Retinal pigment epithelial cell (primary cell): ENCODE measurements around the gene TMEM163.

Experiments used
- DNase-seq: peaks from one replicate; pipeline ENCODE4 v3.0.0-alpha.2; 2010; ENCODE audit warnings: low read depth
- H3K4me3 ChIP-seq: 2 replicates; pipeline ENCODE4 v1.5.1; 2011; ENCODE audit warnings: mild to moderate bottlenecking, low read length, control low read depth, moderate library complexity
- CTCF ChIP-seq: conservative IDR thresholded peaks from 2 replicates; pipeline ENCODE4 v1.5.1; 2011; ENCODE audit warnings: low read depth, low read length, control low read depth, inconsistent platforms

TMEM163 gene

DNA sequence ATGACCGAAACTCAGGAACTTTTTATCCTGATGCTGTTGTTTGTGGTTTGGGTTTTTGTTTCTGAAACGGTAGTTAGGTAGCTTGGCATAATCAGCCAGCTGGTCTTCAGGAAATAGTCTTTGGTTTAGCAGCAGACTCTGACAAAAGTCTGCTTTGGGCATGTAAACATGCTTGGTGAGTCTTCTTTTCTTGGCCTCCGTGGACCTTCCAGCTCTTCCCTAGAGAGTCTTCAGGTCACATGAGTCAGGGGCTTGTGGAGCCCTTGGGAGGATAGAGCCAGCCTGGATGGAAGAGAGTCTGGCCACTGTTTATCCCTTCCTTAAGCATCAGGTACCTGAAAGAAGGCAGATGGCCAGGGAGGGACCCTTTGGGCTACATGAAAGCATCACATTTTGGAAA is 310.4 kb downstream of the TMEM163 start:
- no peak for TF ChIP-seq CTCF
- no peak for DNase-seq
- H3K4me3 ChIP-seq = no peak overlapping the region

GRCh38 chr2:134407154-134407890 is 311.5 kb downstream of the TMEM163 start:
- no peak for DNase-seq
- no peak overlapping the region for H3K4me3 ChIP-seq
- no peak for TF ChIP-seq CTCF

DNA sequence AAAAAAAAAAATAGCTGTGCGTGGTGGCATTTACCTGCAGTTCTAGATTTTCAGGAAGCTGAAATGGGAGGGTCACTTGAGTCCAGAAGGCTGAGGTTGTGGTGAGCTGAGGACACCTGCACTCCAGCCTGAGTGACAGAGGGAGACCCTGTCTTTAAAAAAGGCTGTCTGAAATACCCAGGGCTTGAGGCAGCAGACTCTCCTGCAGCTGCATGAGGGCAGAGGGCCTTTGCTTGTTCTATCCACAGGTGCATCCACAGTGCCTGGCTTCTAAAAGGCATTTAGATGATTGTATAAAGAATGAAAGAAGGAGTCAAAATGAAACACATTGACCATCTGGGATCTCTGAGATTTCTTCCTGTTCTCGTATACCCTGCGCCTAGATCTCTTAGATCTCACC is 312.1 kb downstream of the TMEM163 start:
- H3K4me3 ChIP-seq = no peak overlapping the region
- TF ChIP-seq CTCF = no peak
- no peak for DNase-seq

DNA sequence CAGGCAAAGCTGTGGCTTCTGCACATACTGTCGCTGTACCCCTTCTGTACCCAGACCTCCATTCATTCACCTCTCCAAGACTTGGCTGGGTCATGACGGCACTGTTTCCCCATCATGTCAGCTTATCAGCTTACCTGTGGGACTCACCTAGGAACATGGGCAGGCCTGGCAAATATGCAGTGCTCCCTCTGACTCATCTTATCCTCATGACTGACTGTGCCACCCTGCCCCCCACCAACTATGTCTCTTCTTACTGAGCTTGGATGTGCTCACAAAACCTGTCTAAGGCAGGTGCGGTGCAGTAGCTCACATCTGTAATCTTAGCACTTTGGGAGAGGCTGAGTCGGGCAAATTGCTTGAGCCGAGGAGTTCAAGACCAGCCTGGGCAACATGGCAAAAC is 312.5 kb downstream of the TMEM163 start:
- H3K4me3 ChIP-seq = no peak overlapping the region
- DNase-seq = no peak
- TF ChIP-seq CTCF = no peak
